KMS-11 (cell line): ENCODE results near the gene GRID2.

Source experiments
- H2AFZ ChIP-seq: fragments of 200-600 bp; sonication (generic); 2 replicates; pipeline ENCODE4 v1.6.1; 2016; ENCODE audit warnings: antibody characterized with exemption, mixed run types, low read depth
- H3K27ac ChIP-seq: fragments of 200-600 bp; sonication (generic); 2 replicates; pipeline ENCODE4 v1.6.1; 2016; ENCODE audit warnings: mild to moderate bottlenecking, mixed run types
- H3K27me3 ChIP-seq: fragments of 200-600 bp; sonication (generic); 2 replicates; pipeline ENCODE4 v1.6.1; 2017; ENCODE audit warnings: mild to moderate bottlenecking, low read depth, mixed run types, moderate library complexity; ENCODE audit not compliant: insufficient read depth
- H3K36me3 ChIP-seq: fragments of 200-600 bp; sonication (generic); 2 replicates; pipeline ENCODE4 v1.6.1; 2017; ENCODE audit warnings: mild to moderate bottlenecking, mixed run types; ENCODE audit not compliant: insufficient read depth
- H3K4me1 ChIP-seq: fragments of 200-600 bp; sonication (generic); 2 replicates; pipeline ENCODE4 v1.6.1; 2016; ENCODE audit warnings: mild to moderate bottlenecking, low read depth, mixed run types; ENCODE audit not compliant: poor library complexity, severe bottlenecking
- H3K4me2 ChIP-seq: fragments of 200-600 bp; sonication (generic); 2 replicates; pipeline ENCODE4 v1.7.0; 2016; ENCODE audit warnings: mild to moderate bottlenecking, mixed run types
- H3K4me3 ChIP-seq: fragments of 200-600 bp; sonication (generic); IDR thresholded peaks from 2 replicates; pipeline ENCODE4 v1.6.1; 2017; ENCODE audit warnings: low read depth, low read length, mixed read lengths; ENCODE audit not compliant: insufficient read depth
- H3K79me2 ChIP-seq: fragments of 200-600 bp; sonication (generic); 2 replicates; pipeline ENCODE4 v1.6.1; 2016; ENCODE audit warnings: low read depth, mixed run types; ENCODE audit not compliant: insufficient read depth
- H3K9ac ChIP-seq: fragments of 200-600 bp; sonication (generic); 2 replicates; pipeline ENCODE4 v1.6.1; 2016; ENCODE audit warnings: mild to moderate bottlenecking, mixed run types
- H4K20me1 ChIP-seq: fragments of 200-600 bp; sonication (generic); 2 replicates; pipeline ENCODE4 v1.6.1; 2016; ENCODE audit warnings: mild to moderate bottlenecking, mixed run types; ENCODE audit not compliant: insufficient read depth
- TF ChIP-seq, protein P1 (sequence below): fragments of 200-600 bp; sonication (generic); conservative IDR thresholded peaks from 2 replicates; pipeline ENCODE4 v1.6.1; 2017; ENCODE audit warnings: low read depth, mild to moderate bottlenecking, antibody characterized with exemption, low read length, moderate library complexity, mixed read lengths

The GRID2 gene

DNA sequence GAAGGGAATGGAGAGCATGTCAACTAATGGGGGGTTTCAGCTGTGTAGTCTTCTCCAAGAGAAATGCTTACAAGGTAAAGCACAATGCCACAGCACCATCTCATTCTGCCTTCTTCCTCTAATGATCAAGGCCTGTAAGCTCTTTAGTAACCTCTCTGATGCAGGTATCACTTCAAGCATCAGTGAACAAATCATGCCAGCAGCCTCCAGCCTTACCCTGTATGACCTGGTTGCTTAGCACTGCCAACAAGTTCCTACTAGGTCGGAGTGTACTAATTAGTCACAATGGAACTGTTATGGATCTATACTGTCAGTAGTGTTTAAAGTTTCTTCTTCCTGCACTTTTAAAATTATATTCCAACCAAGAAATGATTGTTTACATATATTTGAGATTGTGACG is 197.7 kb downstream of the GRID2 start:
- TF ChIP-seq, protein P1, sequence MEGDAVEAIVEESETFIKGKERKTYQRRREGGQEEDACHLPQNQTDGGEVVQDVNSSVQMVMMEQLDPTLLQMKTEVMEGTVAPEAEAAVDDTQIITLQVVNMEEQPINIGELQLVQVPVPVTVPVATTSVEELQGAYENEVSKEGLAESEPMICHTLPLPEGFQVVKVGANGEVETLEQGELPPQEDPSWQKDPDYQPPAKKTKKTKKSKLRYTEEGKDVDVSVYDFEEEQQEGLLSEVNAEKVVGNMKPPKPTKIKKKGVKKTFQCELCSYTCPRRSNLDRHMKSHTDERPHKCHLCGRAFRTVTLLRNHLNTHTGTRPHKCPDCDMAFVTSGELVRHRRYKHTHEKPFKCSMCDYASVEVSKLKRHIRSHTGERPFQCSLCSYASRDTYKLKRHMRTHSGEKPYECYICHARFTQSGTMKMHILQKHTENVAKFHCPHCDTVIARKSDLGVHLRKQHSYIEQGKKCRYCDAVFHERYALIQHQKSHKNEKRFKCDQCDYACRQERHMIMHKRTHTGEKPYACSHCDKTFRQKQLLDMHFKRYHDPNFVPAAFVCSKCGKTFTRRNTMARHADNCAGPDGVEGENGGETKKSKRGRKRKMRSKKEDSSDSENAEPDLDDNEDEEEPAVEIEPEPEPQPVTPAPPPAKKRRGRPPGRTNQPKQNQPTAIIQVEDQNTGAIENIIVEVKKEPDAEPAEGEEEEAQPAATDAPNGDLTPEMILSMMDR, result no peak
- H3K79me2 ChIP-seq, result no peaks in the 10 kb centered on the region
- no peaks in the 10 kb centered on the region for H3K27me3 ChIP-seq
- H3K9ac ChIP-seq, result no peak overlapping the region
- H3K4me2 ChIP-seq, result no peak overlapping the region
- H3K4me1 ChIP-seq, result no peaks in the 10 kb centered on the region
- no peak overlapping the region for H2AFZ ChIP-seq
- H3K27ac ChIP-seq, result no peak overlapping the region
- no peak overlapping the region for H3K4me3 ChIP-seq
- no peaks in the 10 kb centered on the region for H4K20me1 ChIP-seq
- H3K36me3 ChIP-seq, result no peaks in the 10 kb centered on the region

GRCh38 chr4:92506933-92507332 is 203.2 kb downstream of the GRID2 start:
- no peaks in the 10 kb centered on the region for H3K36me3 ChIP-seq
- no peak overlapping the region for H3K27ac ChIP-seq
- no peak overlapping the region for H3K4me3 ChIP-seq
- no peaks in the 10 kb centered on the region for H3K4me1 ChIP-seq
- no peaks in the 10 kb centered on the region for H4K20me1 ChIP-seq
- no peak overlapping the region for H3K4me2 ChIP-seq
- no peaks in the 10 kb centered on the region for H3K27me3 ChIP-seq
- H3K79me2 ChIP-seq, result no peaks in the 10 kb centered on the region
- no peak overlapping the region for H3K9ac ChIP-seq
- H2AFZ ChIP-seq, result no peak overlapping the region
- TF ChIP-seq, protein P1, result no peak

GRCh38 chr4:92514627-92515026 is 210.9 kb downstream of the GRID2 start:
- Histone ChIP-seq H3K36me3 (no peaks in the 10 kb centered on the region; the same call in 1 of the 2 replicates), H3K4me2 (no peak overlapping the region), H3K79me2 (no peaks in the 10 kb centered on the region), H4K20me1 (no peaks in the 10 kb centered on the region), H3K4me1 (no peaks in the 10 kb centered on the region), H3K4me3 (no peak overlapping the region), H3K9ac (no peak overlapping the region), H3K27me3 (no peaks in the 10 kb centered on the region), H3K27ac (no peak overlapping the region), H2AFZ (no peak overlapping the region)
- TF ChIP-seq, protein P1, result no peak

- H3K79me2 ChIP-seq, result no peaks in the 10 kb centered on the region
- no peak overlapping the region for H3K27ac ChIP-seq
- no peaks in the 10 kb centered on the region for H4K20me1 ChIP-seq
- no peak overlapping the region for H3K9ac ChIP-seq
- H3K27me3 ChIP-seq, result no peaks in the 10 kb centered on the region
- no peak overlapping the region for H2AFZ ChIP-seq
- H3K4me3 ChIP-seq, result no peak overlapping the region
- no peak overlapping the region for H3K4me2 ChIP-seq
- H3K36me3 ChIP-seq, result no peaks in the 10 kb centered on the region; the same call in 1 of the 2 replicates
- TF ChIP-seq, protein P1, result no peak
- H3K4me1 ChIP-seq, result no peaks in the 10 kb centered on the region
Measured at GRCh38 chr4:92516450-92516849, 212.7 kb downstream of the GRID2 start.
